ENCODE results near the gene ZNF853.

ZNF853 gene

GRCh38 chr7:6649241-6649961 lies 34.0 kb downstream of the ZNF853 start:
- Histone ChIP-seq H3K36me3 (peaks cover 97 to 100% (median 100%) of the 10 kb centered on the region in 11 experiments), H3K9ac (peak overlapping the region in 4 of 11 experiments; percentile 7 to 50 (median 36); a peak in 4 of 22 replicates), H3K27ac (peak overlapping the region in 4 of 11 experiments; percentile 13 to 49 (median 32); a peak in 6 of 22 replicates), H3K4me3 (peak overlapping the region in 1 of 10 experiments; percentile 18; a peak in 1 of 20 replicates), H4K20me1 (peaks cover 38 to 70% (median 54%) of the 10 kb centered on the region in 11 experiments), H3K4me1 (peaks cover 0 to 17% (median 15%) of the 10 kb centered on the region in 10 experiments; a peak in 13 of 20 replicates), H3K9me3 (replicated peaks in 1 of 11) (peaks cover 50 to 72% (median 56%) of the 10 kb centered on the region in 11 experiments), H3K4me2 (peak overlapping the region in 7 of 11 experiments; percentile 22 to 57 (median 34); a peak in 13 of 22 replicates), H3K27me3 (no peaks in the 10 kb centered on the region)
- no peak for TF ChIP-seq Cebpa-rat (IDR thresholded peaks at IDR 0.05)

- no peak for TF ChIP-seq Cebpa-rat (IDR thresholded peaks at IDR 0.05)
- Histone ChIP-seq H4K20me1 (peaks cover 35 to 69% (median 50%) of the 10 kb centered on the region in 11 experiments), H3K9ac (no peak overlapping the region), H3K27ac (0 out of 22 replicates have a peak overlapping the region, but pooled peaks of 3 of the 11 experiments have one; percentile 23 to 49 (median 40)), H3K9me3 (replicated peaks in 1 of 11) (peaks cover 57 to 79% (median 62%) of the 10 kb centered on the region in 11 experiments), H3K4me3 (peak overlapping the region in 2 of 10 experiments; percentile 18 to 19; a peak in 2 of 20 replicates), H3K4me1 (peaks cover 0 to 17% (median 15%) of the 10 kb centered on the region in 10 experiments; a peak in 13 of 20 replicates), H3K4me2 (peak overlapping the region in 1 of 11 experiments; percentile 49; a peak in 1 of 22 replicates), H3K27me3 (no peaks in the 10 kb centered on the region), H3K36me3 (peaks cover 97 to 100% (median 100%) of the 10 kb centered on the region in 11 experiments)
Measured at GRCh38 chr7:6650086-6650485, 34.7 kb downstream of the ZNF853 start.

- Histone ChIP-seq H3K9ac (no peak overlapping the region), H3K27ac (no peak overlapping the region), H3K36me3 (peaks cover 97 to 100% (median 100%) of the 10 kb centered on the region in 11 experiments), H4K20me1 (peaks cover 33 to 65% (median 46%) of the 10 kb centered on the region in 11 experiments), H3K9me3 (replicated peaks in 1 of 11) (peaks cover 61 to 84% (median 67%) of the 10 kb centered on the region in 11 experiments), H3K4me1 (peaks cover 0 to 17% (median 15%) of the 10 kb centered on the region in 10 experiments; a peak in 13 of 20 replicates), H3K4me3 (peak overlapping the region in 6 of 10 experiments; percentile 9 to 56 (median 32); a peak in 4 of 20 replicates), H3K27me3 (no peaks in the 10 kb centered on the region), H3K4me2 (no peak overlapping the region)
- TF ChIP-seq Cebpa-rat (IDR thresholded peaks at IDR 0.05), result no peak
Measured at GRCh38 chr7:6650521-6651011, 35.2 kb downstream of the ZNF853 start.

- Histone ChIP-seq H3K36me3 (peaks cover 90 to 100% (median 97%) of the 10 kb centered on the region in 11 experiments), H3K9me3 (replicated peaks in 1 of 11) (peaks cover 61 to 96% (median 68%) of the 10 kb centered on the region in 11 experiments), H3K4me2 (no peak overlapping the region), H3K27ac (no peak overlapping the region), H3K9ac (no peak overlapping the region), H3K4me3 (peak overlapping the region in 9 of 10 experiments; percentile 13 to 56 (median 41); a peak in 17 of 20 replicates), H3K4me1 (peaks cover 0 to 17% (median 15%) of the 10 kb centered on the region in 10 experiments; a peak in 13 of 20 replicates), H4K20me1 (peaks cover 22 to 59% (median 32%) of the 10 kb centered on the region in 11 experiments), H3K27me3 (no peaks in the 10 kb centered on the region)
- TF ChIP-seq Cebpa-rat (IDR thresholded peaks at IDR 0.05), result no peak
Measured at GRCh38 chr7:6651851-6652445, 36.5 kb downstream of the ZNF853 start.

- H3K27me3 ChIP-seq, result no peaks in the 10 kb centered on the region
- peak overlapping the region in 9 of 10 experiments; percentile 13 to 56 (median 41); a peak in 17 of 20 replicates for H3K4me3 ChIP-seq
- no peak for TF ChIP-seq Cebpa-rat (IDR thresholded peaks at IDR 0.05)
- H3K4me2 ChIP-seq, result no peak overlapping the region
- no peak overlapping the region for H3K9ac ChIP-seq
- H3K27ac ChIP-seq, result no peak overlapping the region
- H3K4me1 ChIP-seq, result peaks cover 0 to 18% (median 15%) of the 10 kb centered on the region in 10 experiments; a peak in 13 of 20 replicates
- peaks cover 17 to 53% (median 27%) of the 10 kb centered on the region in 11 experiments; a peak in 21 of 22 replicates for H4K20me1 ChIP-seq
- H3K9me3 ChIP-seq (replicated peaks in 1 of 11), result peaks cover 61 to 92% (median 68%) of the 10 kb centered on the region in 11 experiments
- H3K36me3 ChIP-seq, result peaks cover 84 to 97% (median 91%) of the 10 kb centered on the region in 11 experiments
Measured at GRCh38 chr7:6652446-6653011, 37.1 kb downstream of the ZNF853 start.

- H3K4me1 ChIP-seq, result peaks cover 0 to 24% (median 12%) of the 10 kb centered on the region in 10 experiments; a peak in 13 of 20 replicates
- TF ChIP-seq Cebpa-rat (IDR thresholded peaks at IDR 0.05), result no peak
- peaks cover 8 to 47% (median 18%) of the 10 kb centered on the region in 11 experiments; a peak in 20 of 22 replicates for H4K20me1 ChIP-seq
- H3K9me3 ChIP-seq (replicated peaks in 1 of 11), result peaks cover 61 to 84% (median 68%) of the 10 kb centered on the region in 11 experiments
- H3K36me3 ChIP-seq, result peaks cover 76 to 89% (median 83%) of the 10 kb centered on the region in 11 experiments
- peak overlapping the region in 9 of 10 experiments; percentile 13 to 56 (median 41); a peak in 15 of 20 replicates for H3K4me3 ChIP-seq
- no peak overlapping the region for H3K4me2 ChIP-seq
- H3K9ac ChIP-seq, result no peak overlapping the region
- no peak overlapping the region for H3K27ac ChIP-seq
- no peaks in the 10 kb centered on the region for H3K27me3 ChIP-seq
Measured at GRCh38 chr7:6653071-6654003, 37.9 kb downstream of the ZNF853 start.

GRCh38 chr7:6654113-6654841 lies 38.9 kb downstream of the ZNF853 start:
- no peak overlapping the region for H3K27ac ChIP-seq
- H3K4me1 ChIP-seq, result peaks cover 0 to 22% (median 6%) of the 10 kb centered on the region in 10 experiments; a peak in 13 of 20 replicates
- no peak overlapping the region for H3K9ac ChIP-seq
- TF ChIP-seq Cebpa-rat (IDR thresholded peaks at IDR 0.05), result no peak
- peaks cover 0 to 44% (median 9%) of the 10 kb centered on the region in 11 experiments; a peak in 15 of 22 replicates for H4K20me1 ChIP-seq
- H3K4me3 ChIP-seq, result peak overlapping the region in 3 of 10 experiments; percentile 20 to 56 (median 26); a peak in 2 of 20 replicates
- H3K27me3 ChIP-seq, result no peaks in the 10 kb centered on the region
- H3K9me3 ChIP-seq (replicated peaks in 1 of 11), result peaks cover 61 to 75% (median 65%) of the 10 kb centered on the region in 11 experiments
- H3K36me3 ChIP-seq, result peaks cover 67 to 80% (median 74%) of the 10 kb centered on the region in 11 experiments
- no peak overlapping the region for H3K4me2 ChIP-seq
